ENCODE results near the gene OR10G4. TPM values are rescaled to one million over a fixed set of nuclear protein-coding genes. Genes with fewer than 3 reads are reported as not detected.

OR10G4 gene
- total RNA-seq, 1 experiment from 2014 or later: not detected

DNA sequence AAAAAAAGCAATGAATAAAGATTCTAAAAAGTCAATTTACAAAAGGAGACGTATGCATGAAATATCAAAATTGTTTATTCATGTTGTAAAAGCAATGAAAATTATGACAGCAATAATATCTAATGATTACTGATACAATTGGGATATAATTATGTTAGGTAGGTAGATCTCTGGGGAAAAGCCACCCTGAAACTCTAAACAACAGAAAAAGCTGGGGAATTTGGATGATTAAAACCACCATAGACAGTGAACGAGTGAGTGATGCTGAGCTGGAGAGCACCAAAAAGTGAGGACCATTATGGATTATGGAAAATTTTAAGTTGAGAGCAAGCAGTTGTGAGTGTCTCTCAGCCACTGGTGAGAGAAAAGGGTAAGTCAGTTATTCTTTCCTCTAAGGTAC is 13.7 kb downstream of the OR10G4 start, which contains the start of gene OR10G8:
Gene OR10G8 (plus strand): TSS at position 301 of the 400 bp plus-strand sequence. CDS start 2,825 bp downstream, outside the sequence.
- no peak within 1 kb of the TSS for H3K27ac Mint-ChIP-seq (ENCODE audit: low read depth, unreplicated experiment)
- H3K9me3 Mint-ChIP-seq (ENCODE audit: unreplicated experiment): no peaks in the 10 kb centered on the region
- no peak for DNase-seq (ENCODE audit: unreplicated experiment)
- ChIA-PET POLR2A (no interaction called here), CTCF (no interaction called here)
- H3K4me1 Mint-ChIP-seq (ENCODE audit: insufficient read depth, unreplicated experiment): no peaks in the 10 kb centered on the region
- BruUV-seq (replicated peaks): no TSS peak
- TF ChIP-seq, protein P1, sequence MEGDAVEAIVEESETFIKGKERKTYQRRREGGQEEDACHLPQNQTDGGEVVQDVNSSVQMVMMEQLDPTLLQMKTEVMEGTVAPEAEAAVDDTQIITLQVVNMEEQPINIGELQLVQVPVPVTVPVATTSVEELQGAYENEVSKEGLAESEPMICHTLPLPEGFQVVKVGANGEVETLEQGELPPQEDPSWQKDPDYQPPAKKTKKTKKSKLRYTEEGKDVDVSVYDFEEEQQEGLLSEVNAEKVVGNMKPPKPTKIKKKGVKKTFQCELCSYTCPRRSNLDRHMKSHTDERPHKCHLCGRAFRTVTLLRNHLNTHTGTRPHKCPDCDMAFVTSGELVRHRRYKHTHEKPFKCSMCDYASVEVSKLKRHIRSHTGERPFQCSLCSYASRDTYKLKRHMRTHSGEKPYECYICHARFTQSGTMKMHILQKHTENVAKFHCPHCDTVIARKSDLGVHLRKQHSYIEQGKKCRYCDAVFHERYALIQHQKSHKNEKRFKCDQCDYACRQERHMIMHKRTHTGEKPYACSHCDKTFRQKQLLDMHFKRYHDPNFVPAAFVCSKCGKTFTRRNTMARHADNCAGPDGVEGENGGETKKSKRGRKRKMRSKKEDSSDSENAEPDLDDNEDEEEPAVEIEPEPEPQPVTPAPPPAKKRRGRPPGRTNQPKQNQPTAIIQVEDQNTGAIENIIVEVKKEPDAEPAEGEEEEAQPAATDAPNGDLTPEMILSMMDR (IDR thresholded peaks at IDR 0.05; ENCODE audit: unreplicated experiment): no peak
- H3K27me3 Mint-ChIP-seq (ENCODE audit: insufficient read depth, unreplicated experiment): no peaks in the 10 kb centered on the region
- no peaks in the 10 kb centered on the region for H3K36me3 Mint-ChIP-seq (ENCODE audit: insufficient read depth, unreplicated experiment)
- intact Hi-C loops (cut with micrococcal nuclease): no loop called here
- no peak within 1 kb of the TSS for H3K4me3 Mint-ChIP-seq (ENCODE audit: unreplicated experiment)

DNA sequence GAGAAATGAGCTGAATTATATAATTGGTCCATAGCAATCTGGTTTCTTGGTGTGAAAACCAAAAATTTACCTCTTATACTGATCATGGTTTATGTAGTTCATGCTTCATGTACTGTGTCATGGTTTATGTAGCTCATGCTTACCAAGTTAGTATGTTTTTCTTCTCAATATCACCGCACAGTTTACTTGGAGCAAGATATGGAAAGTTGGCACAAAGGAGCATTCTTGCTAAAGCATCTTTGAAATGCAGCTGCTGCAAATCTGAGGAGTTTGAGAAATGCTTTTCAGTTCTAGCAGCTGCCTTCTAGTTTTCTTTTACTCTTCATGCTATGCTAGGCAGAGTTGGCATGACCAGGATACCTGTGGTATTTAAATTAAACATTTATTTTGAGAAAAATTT is 23.9 kb downstream of the OR10G4 start:
- intact Hi-C loops (cut with micrococcal nuclease): no loop called here
- ChIA-PET POLR2A (interaction anchor here (0.5 kb wide), 1 partner anchor 752 kb away, joined by 4 read pairs; no protein-coding TSS in a partner anchor), CTCF (no interaction called here)
- TF ChIP-seq, protein P1 (IDR thresholded peaks at IDR 0.05; ENCODE audit: unreplicated experiment): no peak
- Mint-ChIP-seq H3K4me3 (ENCODE audit: unreplicated experiment) (no peak overlapping the region), H3K36me3 (ENCODE audit: insufficient read depth, unreplicated experiment) (no peaks in the 10 kb centered on the region), H3K9me3 (ENCODE audit: unreplicated experiment) (no peaks in the 10 kb centered on the region), H3K4me1 (ENCODE audit: insufficient read depth, unreplicated experiment) (no peaks in the 10 kb centered on the region), H3K27ac (ENCODE audit: low read depth, unreplicated experiment) (no peak overlapping the region), H3K27me3 (ENCODE audit: insufficient read depth, unreplicated experiment) (no peaks in the 10 kb centered on the region)
- no TSS peak for BruUV-seq (replicated peaks)
- DNase-seq (ENCODE audit: unreplicated experiment): no peak

DNA sequence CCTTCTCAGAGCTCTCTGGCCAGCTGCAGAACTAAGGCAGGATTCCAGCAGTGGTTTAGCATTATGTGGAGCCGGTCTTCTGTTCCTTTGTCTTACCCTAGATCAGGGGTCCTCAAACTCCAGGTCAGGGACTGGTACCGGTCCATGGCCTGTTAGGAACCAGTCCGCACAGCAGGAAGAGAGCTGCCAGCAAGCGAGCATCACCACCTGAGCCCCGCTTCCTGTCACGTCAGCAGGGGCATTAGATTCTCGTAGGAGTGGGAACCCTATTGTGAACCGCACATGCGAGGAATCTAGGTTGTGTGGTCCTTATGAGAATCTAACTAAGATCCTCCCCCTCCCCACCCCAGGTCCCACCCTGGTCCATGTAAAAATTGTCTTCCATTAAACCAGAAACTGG is 26.8 kb downstream of the OR10G4 start:
- ChIA-PET CTCF (interaction anchor here (0.6 kb wide), 1 partner anchor 1751 kb away, joined by 3 read pairs; no protein-coding TSS in a partner anchor), POLR2A (no interaction called here)
- Mint-ChIP-seq H3K9me3 (ENCODE audit: unreplicated experiment) (no peaks in the 10 kb centered on the region), H3K27me3 (ENCODE audit: insufficient read depth, unreplicated experiment) (no peaks in the 10 kb centered on the region), H3K36me3 (ENCODE audit: insufficient read depth, unreplicated experiment) (no peaks in the 10 kb centered on the region), H3K27ac (ENCODE audit: low read depth, unreplicated experiment) (no peak overlapping the region), H3K4me3 (ENCODE audit: unreplicated experiment) (no peak overlapping the region), H3K4me1 (ENCODE audit: insufficient read depth, unreplicated experiment) (no peaks in the 10 kb centered on the region)
- intact Hi-C loops (cut with micrococcal nuclease): no loop called here
- BruUV-seq (replicated peaks): no TSS peak
- TF ChIP-seq, protein P1 (IDR thresholded peaks at IDR 0.05; ENCODE audit: unreplicated experiment): no peak
- no peak for DNase-seq (ENCODE audit: unreplicated experiment)

DNA sequence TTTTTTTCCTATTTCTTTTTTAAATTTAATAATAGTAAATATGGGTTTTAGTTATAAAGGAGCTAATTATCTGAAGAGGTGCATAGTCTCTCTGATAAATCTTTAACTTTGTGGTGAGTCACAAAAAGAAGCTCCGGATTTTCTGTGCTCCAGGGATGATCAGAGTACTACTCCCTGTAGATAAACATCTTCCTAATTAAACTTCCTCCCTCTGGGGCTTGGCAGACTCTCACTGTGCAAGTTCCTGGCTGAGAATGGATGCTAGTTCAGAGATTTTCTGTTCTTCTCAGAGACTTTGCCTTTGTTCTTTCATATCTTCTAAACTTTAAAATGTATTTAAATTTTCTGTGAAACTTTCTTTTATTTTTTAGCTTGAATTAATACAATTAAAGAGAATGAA is 28.5 kb downstream of the OR10G4 start, which contains the start of gene OR10G7:
Gene OR10G7 (minus strand): TSS at position 72 of the 400 bp plus-strand sequence. CDS start 2,324 bp downstream, outside the sequence.
- intact Hi-C loops (cut with micrococcal nuclease): no loop called here
- Mint-ChIP-seq H3K4me1 (ENCODE audit: insufficient read depth, unreplicated experiment) (no peaks in the 10 kb centered on the region), H3K27ac (ENCODE audit: low read depth, unreplicated experiment) (no peak within 1 kb of the TSS), H3K4me3 (ENCODE audit: unreplicated experiment) (no peak within 1 kb of the TSS), H3K27me3 (ENCODE audit: insufficient read depth, unreplicated experiment) (no peaks in the 10 kb centered on the region), H3K9me3 (ENCODE audit: unreplicated experiment) (no peaks in the 10 kb centered on the region), H3K36me3 (ENCODE audit: insufficient read depth, unreplicated experiment) (no peaks in the 10 kb centered on the region)
- CTCF ChIA-PET: interaction anchor here (1.3 kb wide), 1 partner anchor 29 kb away, joined by 4 read pairs; no protein-coding TSS in a partner anchor
- DNase-seq (ENCODE audit: unreplicated experiment): no peak
- POLR2A ChIA-PET: interaction anchor here (0.6 kb wide), 1 partner anchor 300 kb away, joined by 3 read pairs; the partner anchor contains the start of gene ZNF202
- TF ChIP-seq, protein P1 (IDR thresholded peaks at IDR 0.05; ENCODE audit: unreplicated experiment): no peak
- BruUV-seq (replicated peaks): no TSS peak
